NCI-H1436 (cell line): ENCODE data around the gene DHCR7.
"Not testable (repeated sequence)": the region's sequence is repeated elsewhere in the genome, so short reads cannot be mapped to it uniquely, and the experiment has no call there.

ENCODE experiments used
- DNase-seq: peaks from one replicate; lab custom pipeline; 2025; lab: John Stamatoyannopoulos, UW

DHCR7 gene

GRCh38 chr11:71437879-71438278 lies 10.3 kb downstream of the DHCR7 start:
- DNase-seq: no peak

- no peak for DNase-seq
These were observed 10.8 kb downstream of the DHCR7 start for GRCh38 chr11:71437399-71437798.

- no peak for DNase-seq
These were observed 11.3 kb downstream of the DHCR7 start for GRCh38 chr11:71436861-71437260.

- no peak for DNase-seq
These were observed 12.8 kb downstream of the DHCR7 start for GRCh38 chr11:71435278-71435951.

- DNase-seq: no peak
These were observed 13.5 kb downstream of the DHCR7 start for GRCh38 chr11:71434576-71435130.

- DNase-seq: no peak
These were observed 14.3 kb downstream of the DHCR7 start for GRCh38 chr11:71433648-71434450.

- DNase-seq: no peak
These were observed 15.2 kb downstream of the DHCR7 start for GRCh38 chr11:71432761-71433647.

- no peak for DNase-seq
These were observed 16.9 kb downstream of the DHCR7 start for GRCh38 chr11:71431271-71431670.

GRCh38 chr11:71430166-71430565 lies 18.0 kb downstream of the DHCR7 start:
- DNase-seq: no peak

- no peak for DNase-seq
These were observed 18.5 kb downstream of the DHCR7 start for GRCh38 chr11:71429701-71430100.

GRCh38 chr11:71428861-71429435 lies 19.2 kb downstream of the DHCR7 start:
- DNase-seq: no peak

- no peak for DNase-seq
These were observed 21.8 kb downstream of the DHCR7 start for GRCh38 chr11:71426413-71426812.

- DNase-seq: peak; percentile 7
These were observed 22.3 kb downstream of the DHCR7 start for GRCh38 chr11:71425860-71426259.

- DNase-seq: no peak
These were observed 22.8 kb downstream of the DHCR7 start for GRCh38 chr11:71425409-71425808.

- DNase-seq: peak; percentile 3
These were observed 24.9 kb downstream of the DHCR7 start for GRCh38 chr11:71423181-71423790.

GRCh38 chr11:71422318-71422717 lies 25.9 kb downstream of the DHCR7 start:
- DNase-seq: not testable (repeated sequence)

- no peak for DNase-seq
These were observed 26.7 kb downstream of the DHCR7 start for GRCh38 chr11:71421392-71421950.

- DNase-seq: peak; percentile 36
These were observed 27.5 kb downstream of the DHCR7 start for GRCh38 chr11:71420455-71421241.

- no peak for DNase-seq
These were observed 29.6 kb downstream of the DHCR7 start for GRCh38 chr11:71418643-71419042.

- no peak for DNase-seq
These were observed 33.5 kb downstream of the DHCR7 start for GRCh38 chr11:71414645-71415044.
